Panc1 (cell line): ENCODE results near the gene LRIT3. TPM values are rescaled to one million over a fixed set of nuclear protein-coding genes. Genes with fewer than 3 reads are reported as not detected.

ENCODE experiments used
- ATAC-seq: fragments of 200-7000 bp; cut with Tn5 transposase; 2 replicates; pipeline ENCODE4 v1.9.1; 2020; ENCODE audit warnings: mild to moderate bottlenecking, moderate library complexity
- BruUV-seq: library from RNA; stranded (reverse); fragments of 400-500 nt; replicated peaks from 2 replicates; lab custom pipeline; 2021; lab: Mats Ljungman, UMichigan
- CTCF ChIA-PET: fragments of 300-600 bp; sonication (Branson Sonifier 250); formaldehyde crosslinking; loops from one replicate; lab custom pipeline; 2022; ENCODE audit warnings: antibody characterized with exemption; lab: Charles Lee
- POLR2A ChIA-PET: fragments of 300-600 bp; sonication (Branson Sonifier 250); formaldehyde crosslinking; loops from one replicate; lab custom pipeline; 2022; ENCODE audit warnings: antibody characterized with exemption; lab: Charles Lee
- DNase-seq: peaks from one replicate; pipeline ENCODE4 v3.0.0-alpha.2; 2010; ENCODE audit warnings: low read depth, low spot score
- H3K27ac ChIP-seq: 2 replicates; pipeline ENCODE4 v1.5.1; 2011; ENCODE audit warnings: mild to moderate bottlenecking, low read length, inconsistent platforms
- H3K27me3 ChIP-seq: fragments of 200-500 bp; sonication (Bioruptor generic); 2 replicates; pipeline ENCODE4 v1.6.0; 2014; ENCODE audit warnings: low read length, inconsistent platforms; ENCODE audit not compliant: control insufficient read depth, insufficient read depth
- H3K36me3 ChIP-seq: fragments of 200-500 bp; sonication (Bioruptor generic); 2 replicates; pipeline ENCODE4 v1.5.1; 2014; ENCODE audit warnings: inconsistent platforms, mild to moderate bottlenecking, low read length, moderate library complexity; ENCODE audit not compliant: control insufficient read depth, insufficient read depth
- H3K4me1 ChIP-seq: 2 replicates; pipeline ENCODE4 v1.5.1; 2011; ENCODE audit warnings: inconsistent platforms, mild to moderate bottlenecking, low read length, moderate library complexity; ENCODE audit not compliant: control insufficient read depth, insufficient read depth
- H3K4me3 ChIP-seq, 2 experiments: 2 replicates each; pipeline ENCODE4 v1.5.1; 2011 to 2012; ENCODE audit warnings: low read depth in 2 of 2, low read length in 2 of 2, mild to moderate bottlenecking in 2 of 2, inconsistent platforms in 1 of 2, moderate library complexity in 1 of 2
- H3K9me3 ChIP-seq: fragments of 200-500 bp; sonication (Bioruptor generic); 2 replicates; pipeline ENCODE4 v1.5.1; 2014; ENCODE audit warnings: low read depth, mild to moderate bottlenecking, inconsistent platforms, low read length, moderate library complexity; ENCODE audit not compliant: control insufficient read depth, insufficient read depth
- CTCF ChIP-seq: fragments of 450-650 bp; IDR thresholded peaks from 2 replicates; pipeline ENCODE4 v1.5.1; 2017; ENCODE audit warnings: mild to moderate bottlenecking
- POLR2AphosphoS5 ChIP-seq: IDR thresholded peaks from 2 replicates; pipeline ENCODE4 v1.6.1; 2012; ENCODE audit warnings: mild to moderate bottlenecking, low read depth, low read length, moderate library complexity
- REST ChIP-seq, 2 experiments: IDR thresholded peaks; 2 replicates each; pipeline ENCODE4 v1.6.1; 2011 to 2012; ENCODE audit warnings: low read depth in 2 of 2, control low read depth in 1 of 2, low read length in 1 of 2, mild to moderate bottlenecking in 1 of 2, moderate library complexity in 1 of 2; ENCODE audit not compliant: insufficient read depth in 1 of 2
- SIN3A ChIP-seq: IDR thresholded peaks from 2 replicates; pipeline ENCODE4 v1.6.1; 2012; ENCODE audit warnings: low read depth, mild to moderate bottlenecking, low read length, moderate library complexity, borderline replicate concordance; ENCODE audit not compliant: insufficient read depth
- TCF7L2 ChIP-seq: IDR thresholded peaks from 2 replicates; pipeline ENCODE4 v1.6.1; 2011; ENCODE audit warnings: mild to moderate bottlenecking, low read depth, low read length, inconsistent platforms
- in situ Hi-C: cut with HindIII; loops from 2 replicates; pipeline ENCODE4 v1.10.0; 2016; ENCODE audit warnings: low sequenced_read_pairs, low pct_unique_long_range_greater_than_20kb
- intact Hi-C: fragments of 100-400 bp; cut with micrococcal nuclease; formaldehyde crosslinking; loops from one replicate; pipeline ENCODE4 v1.10.0; 2022; ENCODE audit not compliant: unreplicated experiment
- total RNA-seq: library from RNA; stranded (reverse); gene quantifications from one replicate; pipeline ENCODE4 v1.2.1, GENCODE V29; 2021; ENCODE audit not compliant: unreplicated experiment

LRIT3 gene
- total RNA-seq, 1 experiment from 2014 or later = 0.05 TPM

- in situ Hi-C loops = no loop called here
- TF ChIP-seq SIN3A (no peak), CTCF (no peak), TCF7L2 (no peak), POLR2AphosphoS5 (no peak), REST (IDR thresholded peaks at IDR 0.05; ENCODE audit: insufficient read depth in 1 of 2, low read depth in 2 of 2, low read length in 1 of 2) (no peak)
- DNase-seq = no peak
- ATAC-seq = no peak
- no TSS peak for BruUV-seq
- Histone ChIP-seq H3K4me3 (no peak overlapping the region), H3K9me3 (no peaks in the 10 kb centered on the region), H3K36me3 (no peaks in the 10 kb centered on the region), H3K4me1 (no peaks in the 10 kb centered on the region), H3K27ac (no peak overlapping the region), H3K27me3 (no peaks in the 10 kb centered on the region)
- CTCF ChIA-PET = no interaction called here
- POLR2A ChIA-PET = no interaction called here
- intact Hi-C loops = no loop called here
These were observed 54.8 kb downstream of the LRIT3 start for GRCh38 chr4:109902559-109903251.

GRCh38 chr4:109908731-109909130 is 60.8 kb downstream of the LRIT3 start:
- H3K4me1 ChIP-seq = no peaks in the 10 kb centered on the region
- CTCF ChIA-PET = no interaction called here
- no TSS peak for BruUV-seq
- in situ Hi-C loops = no loop called here
- DNase-seq (no peak), ATAC-seq (no peak)
- H3K27ac ChIP-seq = no peak overlapping the region
- intact Hi-C loops = no loop called here
- H3K9me3 ChIP-seq = no peaks in the 10 kb centered on the region
- POLR2A ChIA-PET = no interaction called here
- TF ChIP-seq REST (IDR thresholded peaks at IDR 0.05; ENCODE audit: insufficient read depth in 1 of 2, low read depth in 2 of 2, low read length in 1 of 2) (no peak), SIN3A (no peak), POLR2AphosphoS5 (no peak), TCF7L2 (no peak), CTCF (no peak)
- H3K27me3 ChIP-seq = no peaks in the 10 kb centered on the region; the same call in 1 of the 2 replicates
- H3K36me3 ChIP-seq = no peaks in the 10 kb centered on the region
- H3K4me3 ChIP-seq = no peak overlapping the region
